DMS153 treated with DMSO at 0.1 percent for 48 hours (cell line): ENCODE results near the gene LRRC56.
A peak's percentile ranks its signal among the peaks of the same experiment; 100 is the strongest.

Source experiments
- DNase-seq: peaks from one replicate; lab custom pipeline; 2025; ENCODE audit not compliant: unreplicated experiment; lab: John Stamatoyannopoulos, UW

Gene LRRC56

DNA sequence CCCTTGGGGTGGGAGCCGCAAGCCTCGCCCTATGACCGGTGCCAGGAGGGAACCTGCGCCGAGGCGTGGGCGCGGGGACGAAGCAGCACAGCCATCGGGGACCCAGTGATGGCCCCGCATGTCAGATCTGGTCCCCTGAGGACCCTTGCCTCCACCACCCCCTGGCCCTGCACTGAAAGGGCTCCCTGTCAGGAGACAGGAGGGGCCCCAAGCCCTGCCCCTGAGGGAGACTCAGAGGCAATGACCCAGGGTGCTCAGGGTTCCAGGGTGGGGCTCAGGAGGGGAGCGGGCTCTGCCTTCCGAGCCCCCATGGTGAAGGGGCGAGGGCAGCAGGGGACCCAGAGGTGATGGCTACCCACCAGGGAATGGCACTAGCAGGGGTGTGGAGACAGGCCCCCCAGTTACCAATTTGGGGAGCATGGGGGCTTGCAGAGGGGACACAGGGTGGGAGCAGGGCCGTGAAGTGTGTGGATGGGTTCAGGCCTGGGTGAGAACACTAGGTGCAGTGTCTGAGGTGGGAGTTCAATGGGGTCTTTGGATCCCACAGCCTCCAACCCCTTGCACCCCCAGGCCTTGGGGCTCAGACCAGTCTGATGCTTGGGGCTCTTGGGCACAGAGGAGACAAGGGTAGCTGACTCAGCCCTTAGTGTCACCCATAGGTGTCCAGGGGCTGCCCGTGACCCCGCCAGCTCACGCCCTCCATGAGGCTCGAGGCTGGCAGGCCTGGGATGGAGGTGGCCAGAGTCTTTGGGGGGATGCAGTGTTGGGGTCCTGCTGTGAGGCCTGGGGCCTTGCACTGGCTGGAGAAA is 499 bp downstream of the LRRC56 start:
- no peak for DNase-seq

DNA sequence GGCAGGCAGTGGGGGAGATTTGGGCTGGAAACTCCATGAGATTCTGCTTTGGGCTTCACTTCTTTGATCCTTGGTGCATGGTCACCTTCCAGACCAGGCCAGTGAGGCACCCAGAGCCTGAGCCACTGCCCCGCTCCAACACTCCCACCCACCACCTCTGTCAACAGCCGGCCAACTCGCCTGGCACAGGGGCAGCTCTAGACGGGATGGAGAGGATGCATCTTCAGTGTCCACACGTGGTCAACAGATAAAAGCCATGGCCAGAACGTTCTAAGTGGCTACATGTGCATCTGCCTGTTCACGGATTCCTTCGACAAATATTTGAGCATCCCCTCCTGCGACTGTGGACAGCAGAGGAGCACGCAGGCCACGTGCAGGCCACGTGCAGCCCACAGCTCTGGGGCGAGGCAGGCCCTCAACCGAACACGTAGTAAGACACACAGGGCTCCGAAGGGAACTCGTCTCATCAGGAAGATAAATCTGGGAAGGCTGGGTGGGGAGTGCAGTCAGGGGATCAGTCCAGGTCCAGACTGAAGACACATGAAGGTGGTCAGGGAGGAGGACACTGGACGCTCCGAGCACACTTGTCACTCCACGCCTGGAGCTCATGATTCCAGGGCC is 1.2 kb downstream of the LRRC56 start:
- no peak for DNase-seq

DNA sequence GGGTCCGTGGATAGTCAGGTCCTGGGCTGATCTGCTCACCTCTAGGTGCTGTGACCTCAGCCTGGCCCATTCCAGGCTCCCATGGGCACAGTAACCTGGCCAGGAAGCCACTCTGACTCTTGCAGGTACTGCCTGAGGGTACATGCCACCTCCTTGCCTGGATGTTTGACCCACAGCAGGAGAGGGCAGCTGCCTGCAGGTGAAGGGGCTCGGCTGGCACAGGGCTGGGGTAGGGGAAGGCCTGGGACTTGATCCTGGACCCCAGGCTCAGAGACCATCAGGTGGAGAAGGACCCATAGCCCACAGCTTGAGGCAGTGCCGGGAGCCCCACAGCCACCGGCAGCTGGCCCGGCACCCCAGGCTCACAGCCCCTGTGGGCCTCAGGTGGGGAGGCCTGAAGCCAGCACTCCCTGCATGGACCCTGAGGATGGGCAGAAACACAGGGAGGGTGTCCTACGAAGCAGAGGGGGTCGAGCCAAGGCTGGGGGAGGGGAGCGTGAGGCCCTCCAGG is 2.7 kb downstream of the LRRC56 start:
- DNase-seq, result no peak

DNA sequence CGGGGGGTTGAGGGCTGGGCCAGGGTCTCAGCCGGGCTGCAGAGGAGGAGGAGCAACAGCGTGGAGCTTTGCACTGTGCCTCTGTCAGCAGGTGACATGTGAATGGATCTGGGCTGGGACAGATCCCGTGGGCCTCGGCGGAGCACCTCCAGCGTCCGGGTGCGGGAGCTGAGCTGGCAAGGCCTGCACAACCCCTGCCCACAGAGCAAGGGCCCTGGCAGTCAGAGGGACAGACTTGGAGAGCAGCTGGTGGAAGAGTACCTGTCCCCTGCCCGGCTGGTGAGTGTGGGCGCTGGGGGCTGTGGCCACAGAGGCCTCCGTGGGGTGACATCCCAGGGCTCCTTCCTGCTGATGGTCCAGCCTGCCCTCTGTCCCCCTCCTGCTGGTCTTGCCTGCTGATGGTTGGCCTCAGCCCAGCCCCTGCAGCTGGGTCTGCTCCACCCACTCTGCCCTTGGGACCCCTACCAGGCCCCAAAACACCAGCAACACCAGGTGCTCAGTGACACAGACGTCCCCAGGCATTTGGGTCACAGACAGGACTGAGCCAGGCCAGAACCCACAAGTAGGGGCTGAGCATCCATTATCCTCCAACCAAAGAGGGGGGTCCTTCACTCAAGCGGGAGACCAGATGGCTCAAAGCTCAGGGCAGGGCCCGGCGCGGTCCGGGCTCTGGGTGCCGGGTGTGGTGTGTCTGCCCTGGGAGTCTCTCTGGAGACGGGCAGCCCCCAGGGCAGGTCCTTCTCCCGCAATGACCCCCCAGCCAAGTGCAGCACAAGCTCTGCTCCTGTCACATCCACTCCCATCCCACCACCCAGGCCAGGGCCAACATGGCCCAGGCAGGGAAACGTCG is 3.5 kb downstream of the LRRC56 start:
- no peak for DNase-seq

DNA sequence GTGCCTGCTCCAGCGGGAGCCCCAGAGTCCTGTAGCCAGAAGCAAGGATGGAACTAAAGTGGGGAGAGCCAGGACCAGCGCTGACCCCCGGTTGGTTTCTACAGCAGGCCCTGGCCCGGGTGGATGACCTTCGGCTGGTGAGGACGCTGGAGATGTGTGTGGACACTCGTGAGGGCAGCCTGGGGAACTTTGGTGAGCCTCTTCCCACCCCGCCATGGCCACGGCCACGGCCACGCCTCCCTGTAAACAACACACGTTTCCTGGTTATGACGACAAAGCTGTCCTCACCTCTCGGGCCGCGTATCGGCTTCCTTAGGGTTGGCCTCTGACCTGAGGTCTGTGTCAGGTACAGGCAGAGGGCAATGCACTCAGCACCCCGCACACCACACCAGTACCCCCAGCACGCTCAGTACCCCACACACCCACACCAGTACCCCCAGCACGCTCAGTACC is 4.1 kb downstream of the LRRC56 start:
- DNase-seq, result no peak

DNA sequence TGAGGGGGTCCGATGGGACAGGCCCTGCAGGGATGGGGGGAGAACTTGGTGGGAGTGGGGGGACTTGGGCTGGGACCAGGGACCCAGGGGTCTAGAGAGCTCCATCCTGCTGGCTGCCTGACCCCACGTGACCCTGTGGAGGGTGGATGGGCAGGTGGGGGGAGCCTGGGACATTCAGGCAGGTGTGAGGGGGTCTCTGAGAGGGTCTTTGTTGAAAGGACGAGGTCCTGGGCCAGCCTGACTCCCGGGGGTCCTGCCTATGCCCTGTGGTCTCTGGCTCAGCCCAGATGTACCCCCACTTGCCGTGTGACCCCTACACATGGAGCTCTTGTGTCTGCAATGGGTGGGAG is 7.5 kb downstream of the LRRC56 start:
- DNase-seq, result no peak

DNA sequence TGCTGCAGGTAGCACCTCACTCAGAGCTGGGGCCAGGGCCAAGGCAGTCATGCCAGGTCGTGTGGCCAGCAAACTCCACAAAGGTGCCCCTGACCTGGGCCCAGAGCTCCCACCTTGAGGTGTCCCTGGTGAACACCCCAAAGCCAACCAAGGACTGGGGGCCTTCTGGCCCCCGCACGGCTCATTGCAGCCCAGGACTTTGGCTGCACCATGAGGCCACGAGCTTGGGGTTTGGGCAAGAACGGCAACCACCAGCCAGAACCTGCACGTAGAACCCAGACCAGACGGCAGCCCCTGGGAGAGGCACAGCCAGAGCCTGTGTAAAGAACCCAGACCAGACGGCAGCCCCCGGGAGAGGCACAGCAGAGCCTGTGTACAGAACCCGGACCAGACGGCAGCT is 7.8 kb downstream of the LRRC56 start:
- DNase-seq, result no peak

DNA sequence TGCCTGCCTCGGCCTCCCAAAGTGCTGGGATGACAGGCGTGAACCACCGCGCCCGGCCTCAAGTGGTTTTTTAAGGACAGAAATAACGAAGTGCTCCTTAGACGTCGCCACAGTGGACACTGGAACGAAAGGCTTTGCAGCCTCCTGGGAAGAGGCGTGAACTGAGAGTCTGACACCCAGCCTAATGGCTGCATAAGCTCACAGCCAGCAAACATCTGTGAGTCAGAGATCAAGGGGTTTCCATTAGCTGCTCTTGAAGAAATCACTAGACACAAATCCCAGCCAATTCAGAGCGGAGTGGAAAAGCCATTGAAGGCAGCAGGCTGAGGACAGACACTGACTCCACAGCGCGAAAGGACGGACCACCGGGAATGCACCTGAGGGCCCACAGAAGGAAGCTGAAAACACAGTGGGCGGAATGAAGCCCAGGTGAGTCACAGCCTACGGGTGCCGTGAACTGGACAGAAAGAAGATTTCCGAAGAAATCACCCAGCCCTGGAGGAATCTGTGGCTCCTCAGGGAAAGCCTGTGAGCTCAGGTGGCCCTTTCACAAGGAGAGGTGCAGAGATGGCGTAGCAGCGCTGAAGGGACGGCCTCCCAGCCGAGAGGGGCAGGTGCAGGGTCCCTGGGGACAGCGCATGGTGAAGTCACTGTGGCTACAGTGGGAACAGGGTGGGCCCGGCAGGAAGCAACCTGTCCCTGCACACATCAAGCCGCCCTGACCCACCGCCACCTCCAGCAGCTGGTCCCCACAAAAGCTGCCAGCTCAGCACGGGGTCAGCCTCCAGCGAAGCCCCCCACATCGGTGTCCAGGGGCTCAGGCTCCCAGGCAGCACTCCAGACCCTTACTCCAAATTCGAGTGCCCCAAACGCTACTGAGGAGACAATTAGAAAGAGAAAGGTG is 11.6 kb downstream of the LRRC56 start:
- no peak for DNase-seq

DNA sequence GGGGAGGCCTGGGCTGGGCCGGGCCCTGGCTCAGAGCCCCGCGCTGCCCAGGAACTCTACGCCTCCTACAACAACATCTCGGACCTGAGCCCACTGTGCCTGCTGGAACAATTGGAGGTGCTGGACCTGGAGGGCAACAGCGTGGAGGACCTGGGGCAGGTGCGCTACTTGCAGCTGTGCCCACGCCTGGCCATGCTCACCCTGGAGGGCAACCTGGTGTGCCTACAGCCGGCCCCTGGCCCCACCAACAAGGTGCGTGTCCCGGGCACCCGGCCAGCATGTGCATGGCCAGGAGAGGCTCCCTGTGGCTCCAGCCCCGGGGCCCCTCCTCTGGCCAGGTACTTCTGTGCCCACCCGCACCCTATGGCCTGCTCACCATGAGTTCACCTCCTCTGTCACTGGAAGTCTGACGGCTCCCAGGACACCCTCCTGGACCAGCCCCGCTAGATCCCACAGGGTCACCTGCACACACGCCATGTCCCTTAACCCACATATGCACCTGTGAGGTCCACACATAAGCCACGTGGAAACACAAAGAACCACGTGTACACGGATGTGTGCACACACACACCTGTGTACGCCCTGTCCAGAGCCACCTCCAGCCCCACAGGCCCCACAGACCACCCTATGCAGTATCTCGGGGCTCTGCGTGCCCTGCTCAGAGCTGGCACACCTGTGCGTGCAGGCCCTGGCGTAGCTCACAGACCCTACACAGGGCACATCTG is 12.9 kb downstream of the LRRC56 start:
- DNase-seq, result no peak

DNA sequence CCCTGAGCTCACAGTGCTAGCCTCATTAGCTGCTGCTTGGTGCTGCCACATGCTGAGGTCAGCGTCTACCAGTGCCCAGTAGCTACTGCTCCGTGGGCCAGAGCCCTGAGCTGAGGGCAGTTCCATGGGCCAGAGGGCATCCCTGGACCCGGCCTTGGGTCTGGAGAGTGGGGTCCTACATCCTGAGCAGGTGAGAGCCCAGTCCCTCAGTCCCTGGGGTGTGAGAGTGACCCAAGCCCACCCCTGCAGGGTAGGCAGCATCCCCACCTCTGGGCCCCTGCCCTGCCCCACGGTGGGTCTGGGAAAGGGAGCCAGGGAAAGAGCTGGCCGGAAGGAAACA is 13.4 kb downstream of the LRRC56 start:
- DNase-seq, result no peak

DNA sequence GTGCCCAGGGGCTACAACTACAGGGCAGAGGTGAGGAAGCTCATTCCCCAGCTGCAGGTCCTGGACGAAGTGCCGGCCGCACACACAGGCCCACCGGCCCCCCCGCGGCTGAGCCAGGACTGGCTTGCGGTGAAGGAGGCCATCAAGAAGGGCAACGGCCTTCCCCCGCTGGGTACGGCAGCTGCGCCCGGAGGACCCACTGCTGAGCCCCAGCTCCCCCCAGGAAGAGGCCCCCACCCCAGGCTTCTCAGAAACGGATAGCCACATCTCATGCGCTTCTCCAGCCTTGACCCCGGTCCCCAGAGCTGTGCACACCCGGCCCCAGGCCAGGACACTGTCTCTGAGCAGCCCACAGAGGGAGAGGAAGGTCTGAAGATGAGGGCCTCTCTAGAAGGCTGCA is 13.8 kb downstream of the LRRC56 start:
- DNase-seq, result no peak

DNA sequence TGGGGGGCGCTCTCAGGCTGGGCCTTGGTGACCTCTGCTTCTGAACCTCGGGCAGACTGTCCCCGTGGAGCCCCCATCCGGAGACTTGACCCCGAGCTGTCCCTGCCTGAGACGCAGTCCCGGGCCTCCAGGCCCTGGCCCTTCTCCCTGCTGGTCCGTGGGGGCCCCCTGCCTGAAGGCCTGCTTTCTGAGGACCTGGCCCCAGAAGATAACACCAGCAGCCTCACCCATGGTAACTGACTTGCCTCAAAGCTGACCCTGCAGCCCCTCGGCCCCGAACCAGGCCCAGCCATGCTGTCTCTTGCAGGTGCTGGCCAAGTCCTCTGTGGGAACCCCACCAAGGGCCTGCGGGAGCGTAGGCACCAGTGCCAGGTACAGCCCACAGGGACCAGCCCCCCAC is 14.3 kb downstream of the LRRC56 start:
- no peak for DNase-seq

DNA sequence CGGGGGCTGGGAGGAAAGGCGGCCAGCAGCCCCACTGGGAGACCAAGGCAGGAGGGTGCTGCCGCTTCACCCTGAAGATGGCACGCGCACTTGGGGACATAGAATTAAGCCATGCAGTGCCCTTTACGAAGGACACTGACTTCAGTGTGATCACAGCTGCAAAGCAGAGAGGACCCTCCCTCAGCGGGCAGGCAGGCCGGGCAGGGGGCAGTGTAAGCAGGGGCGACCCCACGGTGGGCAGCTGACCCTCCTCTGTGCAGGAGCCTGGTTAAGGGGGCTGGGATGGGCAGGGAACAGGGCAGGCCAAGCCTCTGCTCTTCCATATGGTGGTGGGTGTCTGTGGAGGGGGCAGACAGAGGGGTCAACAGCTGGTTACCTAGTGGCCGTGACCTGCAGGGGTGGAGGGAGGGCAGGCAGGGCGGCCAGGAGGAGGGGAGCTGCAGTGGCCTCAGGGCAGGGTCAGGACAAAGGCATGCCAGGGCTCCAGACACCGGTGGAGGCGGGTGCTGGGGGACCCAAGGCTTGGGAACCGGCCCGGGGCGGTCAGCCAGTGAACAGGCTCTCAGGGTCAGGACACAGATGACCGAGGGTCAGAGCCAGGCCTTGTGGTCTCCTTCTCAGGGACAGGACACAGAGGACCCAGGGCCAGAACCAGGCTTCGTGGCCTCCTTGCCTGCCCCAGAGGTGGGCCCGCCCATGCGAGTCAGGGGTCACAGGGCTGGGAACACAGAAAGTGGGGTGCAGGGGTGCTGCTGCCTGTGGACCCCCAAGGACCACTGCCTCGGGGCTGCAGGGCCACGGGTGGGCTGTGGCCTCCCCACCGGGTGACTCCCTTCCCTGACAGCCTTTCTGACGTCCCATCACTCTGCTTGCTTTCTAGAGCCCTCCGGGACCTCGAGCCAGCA is 16.0 kb downstream of the LRRC56 start:
- DNase-seq, result no peak

DNA sequence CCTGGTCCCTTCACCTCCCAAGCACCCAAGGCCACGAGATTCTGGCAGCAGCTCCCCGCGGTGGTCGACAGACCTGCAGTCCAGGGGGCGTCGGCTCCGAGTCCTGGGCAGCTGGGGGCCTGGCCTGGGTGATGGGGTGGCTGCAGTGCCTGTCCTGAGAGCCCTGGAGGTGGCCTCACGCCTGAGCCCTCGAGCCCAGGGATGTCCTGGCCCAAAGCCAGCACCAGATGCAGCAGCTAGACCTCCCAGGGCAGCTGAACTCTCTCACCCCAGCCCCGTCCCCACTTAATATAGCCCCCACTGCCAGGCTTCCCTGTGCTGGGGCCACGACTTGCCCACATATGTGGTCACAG is 16.6 kb downstream of the LRRC56 start:
- DNase-seq, result no peak

DNA sequence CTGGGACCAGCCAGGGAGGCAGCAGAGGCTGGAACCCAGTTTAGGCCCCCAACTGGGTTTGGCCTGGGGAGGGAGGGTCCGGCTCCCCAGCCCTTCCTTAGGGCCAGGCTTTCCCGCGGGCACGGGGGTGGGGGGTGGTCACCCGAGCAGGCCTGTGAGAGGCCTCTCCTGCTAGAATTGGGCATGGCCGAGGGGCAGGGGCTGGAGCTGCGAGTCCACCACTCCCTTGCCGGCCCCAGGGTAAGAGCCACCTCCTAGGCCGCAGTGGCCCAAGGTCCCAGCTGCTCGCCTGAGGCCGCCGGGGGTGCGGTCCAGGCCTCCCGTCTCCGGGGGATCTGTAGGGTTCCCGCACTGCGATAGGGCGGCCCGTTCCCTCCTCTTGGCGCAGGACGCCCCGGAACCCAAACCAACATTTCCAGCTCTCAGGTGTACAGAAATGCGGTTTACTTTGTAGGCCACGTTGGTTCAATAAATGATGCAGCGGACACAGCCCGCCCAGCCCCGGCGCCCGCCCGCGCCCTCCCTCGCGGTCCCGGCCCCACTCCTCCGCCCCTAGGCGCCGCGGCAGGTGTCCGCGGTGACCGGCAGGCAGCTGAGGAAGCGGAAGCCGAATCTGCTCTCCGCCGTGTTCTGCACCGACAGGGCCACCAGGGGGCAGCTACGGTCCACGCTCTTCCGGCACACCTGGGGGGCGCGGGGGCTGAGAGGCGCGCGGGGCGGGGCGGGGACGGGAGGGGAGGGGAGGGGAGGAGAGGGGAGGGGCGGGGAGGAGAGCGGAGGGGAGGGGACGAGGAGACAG is 17.3 kb downstream of the LRRC56 start:
- DNase-seq, result peak; percentile 50

DNA sequence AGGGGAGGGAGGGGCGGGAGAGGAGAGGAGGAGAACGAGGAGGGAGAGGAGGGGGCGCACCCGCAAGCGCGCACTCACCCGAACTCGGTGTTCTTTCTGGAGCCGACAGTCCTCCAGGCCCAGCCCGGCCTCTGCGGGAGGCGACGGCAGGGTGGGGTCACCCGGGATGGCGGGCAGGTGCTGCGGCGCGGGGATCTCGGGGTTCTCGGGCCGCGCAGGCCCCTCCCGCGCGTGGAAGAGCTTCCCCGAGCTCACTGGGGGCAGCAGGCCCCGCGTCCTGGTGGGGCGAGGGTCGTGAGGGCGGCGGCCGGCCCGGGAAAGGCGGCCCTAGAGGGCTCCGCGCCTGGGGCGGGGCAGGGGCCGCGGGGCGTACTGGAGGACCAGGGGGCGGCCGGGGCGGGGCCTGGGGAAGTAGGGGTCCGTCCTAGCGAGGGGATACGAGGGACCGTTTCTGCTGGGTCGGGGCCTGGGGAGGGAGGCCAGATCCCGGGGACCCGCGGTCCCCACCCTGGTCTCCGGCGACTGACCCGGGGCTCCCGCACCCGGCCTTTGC is 18.0 kb downstream of the LRRC56 start:
- DNase-seq, result no peak

DNA sequence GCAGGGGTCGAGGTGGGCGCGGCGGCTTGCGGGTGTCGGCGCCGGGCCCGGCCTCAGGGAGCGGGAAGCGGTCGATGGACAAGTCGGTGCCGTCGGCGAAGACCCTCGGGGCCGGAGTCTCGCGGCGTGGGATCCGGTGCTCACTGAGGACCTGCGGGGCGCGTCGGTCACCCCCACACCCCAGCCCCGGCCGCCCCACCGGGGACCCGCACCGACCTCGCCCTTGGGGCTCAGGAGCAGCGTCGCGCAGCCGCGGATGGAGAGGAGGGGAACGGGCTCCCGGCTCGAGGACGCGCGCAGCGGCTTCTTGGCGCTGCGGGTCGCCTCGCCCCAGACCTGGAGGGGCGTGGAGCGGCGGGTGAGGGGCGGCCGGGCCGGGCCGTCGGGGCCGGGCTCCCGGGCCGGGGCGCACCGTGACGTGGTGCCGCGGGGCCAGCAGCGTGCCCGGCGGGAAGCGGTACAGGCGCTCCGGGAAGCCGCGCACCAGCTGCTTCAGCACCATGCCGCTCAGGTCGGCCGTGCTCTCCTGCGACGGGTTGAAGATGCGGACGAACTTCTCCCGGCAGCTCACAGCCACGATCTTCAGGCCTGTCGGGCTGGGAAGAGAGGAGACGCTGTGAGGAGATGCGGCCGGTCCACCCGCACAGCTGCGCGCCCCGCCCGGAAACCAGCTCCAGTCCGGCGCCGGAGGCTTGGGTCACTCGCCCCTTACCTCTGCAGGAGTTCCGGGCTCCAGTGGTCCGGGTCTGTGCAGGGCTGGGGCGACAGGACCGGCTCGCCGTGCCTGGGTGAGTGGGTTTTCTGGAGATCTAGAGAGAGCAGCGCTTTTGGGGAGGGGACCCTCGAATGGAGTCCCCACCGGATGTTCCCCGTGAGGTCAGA is 18.7 kb downstream of the LRRC56 start:
- DNase-seq, result no peak
